GM12864 (cell line): Measurements from ENCODE around the gene AFF3.
"Not testable (repeated sequence)": the region's sequence is repeated elsewhere in the genome, so short reads cannot be mapped to it uniquely, and the experiment has no call there.

ENCODE experiments used
- DNase-seq: peaks from one replicate; pipeline ENCODE4 v3.0.0-alpha.2; 2011; ENCODE audit warnings: low read depth
- H3K4me3 ChIP-seq: 2 replicates; pipeline ENCODE4 v1.5.1; 2011; ENCODE audit warnings: mild to moderate bottlenecking, low read depth, low read length, control low read depth
- CTCF ChIP-seq: IDR thresholded peaks from 2 replicates; pipeline ENCODE4 v1.5.1; 2011; ENCODE audit warnings: low read depth, mild to moderate bottlenecking, moderate library complexity, low read length, control low read depth, inconsistent platforms; ENCODE audit errors: missing control alignments

AFF3 gene

GRCh38 chr2:99672766-99673350 is 469.5 kb downstream of the AFF3 start:
- DNase-seq: no peak
- TF ChIP-seq CTCF: no peak
- H3K4me3 ChIP-seq: no peak overlapping the region

- H3K4me3 ChIP-seq: no peak overlapping the region
- DNase-seq: no peak
- TF ChIP-seq CTCF: no peak
Observed at GRCh38 chr2:99670768-99671734, 471.3 kb downstream of the AFF3 start.

- DNase-seq: no peak
- TF ChIP-seq CTCF: no peak
- H3K4me3 ChIP-seq: no peak overlapping the region
Observed at GRCh38 chr2:99666256-99666655, 476.1 kb downstream of the AFF3 start.

- no peak for TF ChIP-seq CTCF
Observed at GRCh38 chr2:99663641-99664040, 478.7 kb downstream of the AFF3 start.

GRCh38 chr2:99662761-99663341 is 479.5 kb downstream of the AFF3 start:
- TF ChIP-seq CTCF: no peak
- DNase-seq: no peak
- no peak overlapping the region for H3K4me3 ChIP-seq

More at GRCh38 chr2:99663641-99664040, 478.7 kb downstream of the AFF3 start:
- no peak for DNase-seq
- H3K4me3 ChIP-seq: no peak overlapping the region

- not testable (repeated sequence) for DNase-seq, H3K4me3 ChIP-seq
Observed at GRCh38 chr2:99661761-99662160, 480.6 kb downstream of the AFF3 start.

GRCh38 chr2:99660616-99661406 is 481.6 kb downstream of the AFF3 start:
- H3K4me3 ChIP-seq: no peak overlapping the region
- TF ChIP-seq CTCF: no peak
- DNase-seq: no peak
